Measurements from ENCODE around the gene TPRG1L. TPM values are rescaled to one million over a fixed set of nuclear protein-coding genes. Genes with fewer than 3 reads are reported as not detected.
"Not testable (repeated sequence)": the region's sequence is repeated elsewhere in the genome, so short reads cannot be mapped to it uniquely, and the experiment has no call there.

Gene TPRG1L
- total RNA-seq, 1 donor = 19.4 TPM

DNA sequence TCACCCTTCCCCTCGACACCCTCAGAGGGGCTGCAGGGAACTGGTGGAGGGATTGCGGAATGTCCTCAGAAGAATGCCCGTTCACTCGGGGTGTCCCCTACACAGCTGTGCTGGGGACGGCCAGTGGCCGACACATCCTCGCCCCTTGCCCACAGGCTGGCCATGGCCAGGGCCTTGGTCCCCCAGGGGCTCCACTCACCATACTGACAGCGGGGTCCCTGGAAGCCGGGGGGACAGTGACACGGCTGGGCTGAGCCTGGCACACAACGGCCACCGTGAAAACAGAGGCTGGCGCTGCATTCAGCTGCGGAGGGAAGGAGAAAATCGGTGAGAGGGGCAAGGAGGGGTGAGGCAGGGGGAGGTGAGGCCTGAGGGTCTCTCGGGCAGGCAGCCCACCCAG, 45.2 kb upstream of the TPRG1L start:
- no peak overlapping the region for H3K4me3 ChIP-seq (ENCODE audit: low read depth, low read length)
- no peak for DNase-seq (ENCODE audit: low read depth)
- TF ChIP-seq CTCF (IDR thresholded peaks at IDR 0.05; ENCODE audit: insufficient read depth, low read depth, low read length) = no peak

DNA sequence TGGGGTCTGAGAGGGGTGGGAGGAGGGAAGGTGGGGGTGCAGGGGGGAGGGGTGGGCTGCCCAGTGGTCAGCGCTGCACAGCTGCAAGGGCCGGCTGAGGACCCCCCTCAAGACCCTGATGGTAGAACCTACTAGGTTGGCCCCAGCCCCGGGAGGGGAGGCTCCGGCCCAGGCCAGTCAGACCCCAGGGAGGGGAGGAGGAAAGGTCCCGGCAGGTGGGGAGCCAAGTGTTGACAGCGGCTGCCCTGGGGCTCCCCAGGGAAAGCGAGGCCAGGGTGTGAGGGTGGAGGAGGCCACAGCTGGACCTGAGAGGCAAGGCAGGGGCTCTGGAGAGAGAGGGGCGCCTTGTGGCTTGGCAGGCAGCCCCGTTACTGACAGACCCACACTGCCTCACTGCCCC, 44.6 kb upstream of the TPRG1L start:
- DNase-seq (ENCODE audit: low read depth) = no peak
- no peak for TF ChIP-seq CTCF (IDR thresholded peaks at IDR 0.05; ENCODE audit: insufficient read depth, low read depth, low read length)
- no peak overlapping the region for H3K4me3 ChIP-seq (ENCODE audit: low read depth, low read length)

- no peak for TF ChIP-seq CTCF (IDR thresholded peaks at IDR 0.05; ENCODE audit: insufficient read depth, low read depth, low read length)
- DNase-seq (ENCODE audit: low read depth) = no peak
- H3K4me3 ChIP-seq (ENCODE audit: low read depth, low read length) = no peak overlapping the region
Observed at GRCh38 chr1:3581296-3582036, 43.3 kb upstream of the TPRG1L start.

DNA sequence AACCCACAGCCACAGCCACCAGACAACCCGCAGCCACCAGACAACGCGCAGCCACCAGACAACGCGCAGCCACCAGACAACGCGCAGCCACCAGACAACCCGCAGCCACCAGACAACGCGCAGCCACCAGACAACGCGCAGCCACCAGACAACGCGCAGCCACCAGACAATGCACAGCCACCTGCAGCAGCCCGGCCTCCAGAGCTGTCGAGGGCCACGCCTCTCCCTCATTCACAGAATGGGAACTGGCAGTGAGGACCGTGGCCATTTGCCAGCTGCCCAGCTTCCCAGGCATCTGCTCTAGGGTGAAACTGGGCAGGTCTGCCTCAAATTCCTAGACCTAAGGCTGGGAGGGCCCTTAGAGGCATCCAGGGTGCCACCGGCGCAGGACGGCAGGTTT, 41.1 kb upstream of the TPRG1L start:
- not testable (repeated sequence) for DNase-seq (ENCODE audit: low read depth); H3K4me3 ChIP-seq (ENCODE audit: low read depth, low read length)

- no peak for TF ChIP-seq CTCF (IDR thresholded peaks at IDR 0.05; ENCODE audit: insufficient read depth, low read depth, low read length)
- DNase-seq (ENCODE audit: low read depth) = no peak
- H3K4me3 ChIP-seq (ENCODE audit: low read depth, low read length) = no peak overlapping the region
Observed at GRCh38 chr1:3584915-3585314, 39.9 kb upstream of the TPRG1L start.

DNA sequence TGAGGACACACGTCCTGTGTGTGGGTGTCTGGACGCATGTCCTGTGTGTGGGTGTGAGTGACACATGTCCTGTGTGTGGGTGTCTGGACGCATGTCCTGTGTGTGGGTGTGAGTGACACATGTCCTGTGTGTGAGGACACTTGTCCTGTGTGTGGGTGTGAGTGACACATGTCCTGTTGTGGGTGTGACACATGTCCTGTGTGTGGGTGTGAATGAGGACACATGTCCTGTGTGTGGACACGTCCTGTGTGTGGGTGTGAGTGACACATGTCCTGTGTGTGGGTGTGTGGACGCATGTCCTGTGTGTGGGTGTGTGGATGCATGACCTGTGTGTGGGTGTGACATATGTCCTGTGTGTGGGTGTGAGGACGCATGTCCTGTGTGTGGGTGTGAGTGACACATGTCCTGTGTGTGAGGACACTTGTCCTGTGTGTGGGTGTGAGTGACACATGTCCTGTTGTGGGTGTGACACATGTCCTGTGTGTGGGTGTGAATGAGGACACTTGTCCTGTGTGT, 39.4 kb upstream of the TPRG1L start:
- DNase-seq (ENCODE audit: low read depth); H3K4me3 ChIP-seq (ENCODE audit: low read depth, low read length): not testable (repeated sequence)

- no peak for TF ChIP-seq CTCF (IDR thresholded peaks at IDR 0.05; ENCODE audit: insufficient read depth, low read depth, low read length)
- DNase-seq (ENCODE audit: low read depth) = no peak
- no peak overlapping the region for H3K4me3 ChIP-seq (ENCODE audit: low read depth, low read length)
Observed at GRCh38 chr1:3585940-3586568, 38.8 kb upstream of the TPRG1L start.
